OCI-LY3 (cell line): ENCODE measurements around the gene MARCHF11.

Source experiments
- CTCF ChIP-seq: fragments of 200-600, 300-600 bp; sonication (generic); IDR thresholded peaks from 2 replicates; pipeline ENCODE4 v1.5.1; 2014; ENCODE audit warnings: antibody characterized with exemption, low read length, low read depth
- EZH2phosphoT487 ChIP-seq: fragments of 200-600 bp; shearing (Covaris generic); IDR thresholded peaks from 2 replicates; pipeline ENCODE4 v1.6.1; 2018; ENCODE audit warnings: antibody characterized with exemption, mixed run types, low read depth

- TF ChIP-seq CTCF (no peak), EZH2phosphoT487 (no peak)
Measured at GRCh38 chr5:16082053-16082452, 97.5 kb downstream of the MARCHF11 start.
